ENCODE results near the gene DDX1.

DNA sequence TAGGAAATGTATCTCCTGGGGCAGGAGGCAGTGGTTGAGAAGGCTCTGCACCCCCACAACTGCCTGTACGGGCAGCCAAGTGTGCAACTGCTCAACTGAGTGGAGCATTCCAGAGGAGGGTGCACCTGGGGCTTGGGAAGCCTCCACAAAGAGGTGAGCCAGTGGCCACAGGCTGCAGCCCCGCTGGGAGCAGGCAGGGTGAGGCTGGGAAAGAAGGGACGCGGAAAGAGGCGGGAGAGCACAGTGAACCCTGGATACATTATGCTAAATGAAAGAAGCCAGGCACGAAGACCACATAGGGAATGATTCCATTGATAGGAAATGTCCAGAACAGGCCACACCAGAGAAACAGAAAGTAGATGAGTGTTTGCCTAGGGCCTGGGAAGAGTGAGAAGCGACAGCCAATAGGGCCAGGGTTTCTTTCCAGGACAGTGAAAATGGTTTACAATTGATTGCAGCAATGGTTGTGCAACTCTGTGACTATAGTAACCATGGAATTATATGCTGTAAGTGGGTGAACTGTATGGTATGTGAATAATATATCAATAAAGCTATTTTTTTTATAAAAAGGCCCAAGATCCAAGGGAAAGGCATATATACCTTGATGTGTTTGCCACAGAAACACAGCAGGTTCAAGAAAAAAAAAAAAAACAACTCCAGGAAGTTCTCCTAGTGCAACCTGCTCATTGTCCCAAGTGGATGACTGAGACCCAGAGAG lies 82.4 kb downstream of the DDX1 start:
- TF ChIP-seq, protein P1, sequence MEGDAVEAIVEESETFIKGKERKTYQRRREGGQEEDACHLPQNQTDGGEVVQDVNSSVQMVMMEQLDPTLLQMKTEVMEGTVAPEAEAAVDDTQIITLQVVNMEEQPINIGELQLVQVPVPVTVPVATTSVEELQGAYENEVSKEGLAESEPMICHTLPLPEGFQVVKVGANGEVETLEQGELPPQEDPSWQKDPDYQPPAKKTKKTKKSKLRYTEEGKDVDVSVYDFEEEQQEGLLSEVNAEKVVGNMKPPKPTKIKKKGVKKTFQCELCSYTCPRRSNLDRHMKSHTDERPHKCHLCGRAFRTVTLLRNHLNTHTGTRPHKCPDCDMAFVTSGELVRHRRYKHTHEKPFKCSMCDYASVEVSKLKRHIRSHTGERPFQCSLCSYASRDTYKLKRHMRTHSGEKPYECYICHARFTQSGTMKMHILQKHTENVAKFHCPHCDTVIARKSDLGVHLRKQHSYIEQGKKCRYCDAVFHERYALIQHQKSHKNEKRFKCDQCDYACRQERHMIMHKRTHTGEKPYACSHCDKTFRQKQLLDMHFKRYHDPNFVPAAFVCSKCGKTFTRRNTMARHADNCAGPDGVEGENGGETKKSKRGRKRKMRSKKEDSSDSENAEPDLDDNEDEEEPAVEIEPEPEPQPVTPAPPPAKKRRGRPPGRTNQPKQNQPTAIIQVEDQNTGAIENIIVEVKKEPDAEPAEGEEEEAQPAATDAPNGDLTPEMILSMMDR (conservative IDR thresholded peaks at IDR 0.05; ENCODE audit: low read depth, low read length): no peak
- TF ChIP-seq EZH2 (IDR thresholded peaks at IDR 0.05; ENCODE audit: low read length, unreplicated experiment) (no peak), EZH2phosphoT487 (IDR thresholded peaks at IDR 0.05; ENCODE audit: borderline replicate concordance, low read length) (no peak)
